ENCODE data around the gene PEAK1.

GRCh38 chr15:77123854-77124253, 296.1 kb downstream of the PEAK1 start:
- TF ChIP-seq CTCF (IDR thresholded peaks at IDR 0.05) (no peak), POLR2A (IDR thresholded peaks at IDR 0.05) (no peak)
